NCI-H1105 treated with DMSO at 0.1 percent for 48 hours (cell line): ENCODE measurements around the gene ZFC3H1.
A peak's percentile ranks its signal among the peaks of the same experiment; 100 is the strongest.

Experiments
- DNase-seq: peaks from one replicate; lab custom pipeline; 2025; lab: John Stamatoyannopoulos, UW

Gene ZFC3H1

GRCh38 chr12:71639341-71639760 lies 24.3 kb downstream of the ZFC3H1 start:
- peak; percentile 25 for DNase-seq

GRCh38 chr12:71638499-71638898 lies 25.1 kb downstream of the ZFC3H1 start:
- no peak for DNase-seq

GRCh38 chr12:71636704-71637115 lies 26.9 kb downstream of the ZFC3H1 start:
- DNase-seq: peak; percentile 71

- DNase-seq: peak; percentile 61
These were observed 36.1 kb downstream of the ZFC3H1 start for GRCh38 chr12:71627438-71628002.

- DNase-seq: no peak
These were observed 36.9 kb downstream of the ZFC3H1 start for GRCh38 chr12:71626768-71627167.

GRCh38 chr12:71626098-71626497 lies 37.5 kb downstream of the ZFC3H1 start:
- DNase-seq: no peak

GRCh38 chr12:71625476-71625875 lies 38.2 kb downstream of the ZFC3H1 start:
- no peak for DNase-seq

GRCh38 chr12:71621938-71622337 lies 41.7 kb downstream of the ZFC3H1 start:
- no peak for DNase-seq

- no peak for DNase-seq
These were observed 53.4 kb downstream of the ZFC3H1 start for GRCh38 chr12:71610031-71610795.

GRCh38 chr12:71607494-71608330 lies 55.9 kb downstream of the ZFC3H1 start:
- DNase-seq: no peak

GRCh38 chr12:71605039-71605438 lies 58.6 kb downstream of the ZFC3H1 start:
- no peak for DNase-seq

GRCh38 chr12:71602761-71603577 lies 60.7 kb downstream of the ZFC3H1 start:
- DNase-seq: no peak

GRCh38 chr12:71601546-71601945 lies 62.1 kb downstream of the ZFC3H1 start:
- no peak for DNase-seq

GRCh38 chr12:71599210-71599609 lies 64.4 kb downstream of the ZFC3H1 start:
- peak; percentile 16 for DNase-seq

- DNase-seq: no peak
These were observed 69.3 kb downstream of the ZFC3H1 start for GRCh38 chr12:71594214-71594948.

GRCh38 chr12:71592841-71593240 lies 70.8 kb downstream of the ZFC3H1 start:
- no peak for DNase-seq

GRCh38 chr12:71591601-71592000 lies 72.0 kb downstream of the ZFC3H1 start:
- no peak for DNase-seq

GRCh38 chr12:71589478-71589881 lies 74.2 kb downstream of the ZFC3H1 start:
- no peak for DNase-seq

- no peak for DNase-seq
These were observed 76.6 kb downstream of the ZFC3H1 start for GRCh38 chr12:71587012-71587411.

- no peak for DNase-seq
These were observed 78.4 kb downstream of the ZFC3H1 start for GRCh38 chr12:71585218-71585617.

GRCh38 chr12:71584356-71584755 lies 79.3 kb downstream of the ZFC3H1 start:
- no peak for DNase-seq
